Esophagus squamous epithelium (tissue), 5 donors: Measurements from ENCODE around the gene CACNA1H. TPM values are rescaled to one million over a fixed set of nuclear protein-coding genes. Genes with fewer than 3 reads are reported as not detected.

Source experiments
- DNase-seq: peaks from one replicate; lab custom pipeline; 2025; lab: John Stamatoyannopoulos, UW
- H3K27ac ChIP-seq, 4 donors: fragments of 200-600 bp; sonication (generic); one replicate each; pipeline ENCODE4 v1.5.1; 2016 to 2019; ENCODE audit warnings: mild to moderate bottlenecking in 1 of 4
- H3K27me3 ChIP-seq, 4 donors: fragments of 200-600 bp; sonication (generic); 1 replicate in 3 of 4; 2 replicates in 1 of 4; pipeline versions ENCODE4 v1.5.1 to v1.6.0; 2017 to 2021; ENCODE audit warnings: antibody characterized with exemption in 1 of 4
- H3K36me3 ChIP-seq, 3 donors: fragments of 200-600 bp; sonication (generic); one replicate each; pipeline ENCODE4 v1.5.1; 2016 to 2019
- H3K4me1 ChIP-seq, 3 donors: fragments of 200-600 bp; sonication (generic); one replicate each; pipeline ENCODE4 v1.5.1; 2017 to 2019
- H3K4me3 ChIP-seq, 4 donors: fragments of 200-600 bp; sonication (generic); 1 replicate in 3 of 4; 2 replicates in 1 of 4; pipeline ENCODE4 v1.5.1; 2016 to 2019; ENCODE audit warnings: mild to moderate bottlenecking in 2 of 4, moderate library complexity in 1 of 4
- H3K9me3 ChIP-seq, 3 donors: fragments of 200-600 bp; sonication (generic); one replicate each; pipeline ENCODE4 v1.5.1; 2016 to 2019
- CTCF ChIP-seq, 6 experiments: fragments of 450-650 bp in 4 of 6; fragments of 200-600 bp in 2 of 6; sonication (generic) in 2 of 6; IDR thresholded peaks; one replicate each; pipeline ENCODE4 v1.5.1; 2016 to 2019; ENCODE audit warnings: antibody characterized with exemption in 6 of 6, mild to moderate bottlenecking in 4 of 6, moderate library complexity in 4 of 6
- POLR2A ChIP-seq, 4 donors: fragments of 450-650 bp; IDR thresholded peaks; one replicate each; pipeline ENCODE4 v1.6.1; 2017; ENCODE audit warnings: antibody characterized with exemption in 4 of 4, mild to moderate bottlenecking in 4 of 4, moderate library complexity in 3 of 4
- WGBS, 2 donors: methylation state at CpG; one replicate each; pipeline ENCODE4 v1.1.5; 2018; 5-methylcytosine and 5-hydroxymethylcytosine counted together
- intact Hi-C: fragments of 100-400 bp; cut with DNase I; formaldehyde crosslinking; loops from one replicate; pipeline ENCODE4 v1.15.0; 2022
- total RNA-seq, 4 donors: library from RNA; depleted of rRNA; stranded (reverse); fragments of >200 nt; gene quantifications; one replicate each; pipeline ENCODE4 v1.1.0, GENCODE V29; 2016
- donor health status: DM: yes; HTN: yes; CAD: no.

The CACNA1H gene
- total RNA-seq, 4 donors from 2014 or later = 1.7 to 14.7 (median 5.6) TPM

GRCh38 chr16:1199347-1200013, 46.6 kb downstream of the CACNA1H start:
- H3K9me3 ChIP-seq = no peaks in the 10 kb centered on the region
- WGBS, 2 donors = 83% methylated on average over 8 of the region's 19 CpGs
- DNase-seq = no peak
- no peaks in the 10 kb centered on the region for H3K36me3 ChIP-seq
- H3K4me1 ChIP-seq = peaks cover 0 to 4% (median 0%) of the 10 kb centered on the region in 3 donors
- intact Hi-C loops = no loop called here
- H3K4me3 ChIP-seq = no peak overlapping the region
- TF ChIP-seq POLR2A (IDR thresholded peaks at IDR 0.05) (no peak), CTCF (IDR thresholded peaks at IDR 0.05) (no peak)
- no peak overlapping the region for H3K27ac ChIP-seq
- H3K27me3 ChIP-seq = peaks cover 0 to 12% (median 0%) of the 10 kb centered on the region in 4 donors

GRCh38 chr16:1200014-1200627, 47.2 kb downstream of the CACNA1H start:
- no peaks in the 10 kb centered on the region for H3K9me3 ChIP-seq
- H3K27ac ChIP-seq = no peak overlapping the region
- no peaks in the 10 kb centered on the region for H3K36me3 ChIP-seq
- DNase-seq = no peak
- H3K4me3 ChIP-seq = no peak overlapping the region
- WGBS, 2 donors = 88% methylated on average over 13 to 27 of the region's 38 CpGs
- TF ChIP-seq POLR2A (IDR thresholded peaks at IDR 0.05) (no peak), CTCF (IDR thresholded peaks at IDR 0.05) (no peak)
- H3K4me1 ChIP-seq = no peaks in the 10 kb centered on the region
- intact Hi-C loops = no loop called here
- peaks cover 0 to 9% (median 0%) of the 10 kb centered on the region in 4 donors for H3K27me3 ChIP-seq

- TF ChIP-seq POLR2A (IDR thresholded peaks at IDR 0.05) = no peak
- Histone ChIP-seq H3K27me3 (peaks cover 0 to 14% (median 0%) of the 10 kb centered on the region in 4 donors), H3K36me3 (no peaks in the 10 kb centered on the region), H3K4me1 (no peaks in the 10 kb centered on the region), H3K27ac (no peak overlapping the region), H3K4me3 (no peak overlapping the region), H3K9me3 (no peaks in the 10 kb centered on the region)
- intact Hi-C loops = no loop called here
- 78 to 80% methylated on average over 7 to 23 of the region's 25 CpGs for WGBS, 2 donors
- DNase-seq = no peak
Measured at GRCh38 chr16:1201444-1201843, 48.5 kb downstream of the CACNA1H start.

- Histone ChIP-seq H3K27me3 (peaks cover 0 to 14% (median 0%) of the 10 kb centered on the region in 4 donors), H3K36me3 (peaks cover 0 to 4% (median 0%) of the 10 kb centered on the region in 3 donors), H3K4me3 (no peak overlapping the region), H3K9me3 (no peaks in the 10 kb centered on the region), H3K4me1 (no peaks in the 10 kb centered on the region), H3K27ac (no peak overlapping the region)
- intact Hi-C loops = no loop called here
- 80% methylated on average over 1 of the region's 18 CpGs for WGBS, 2 donors
- no peak for DNase-seq
- TF ChIP-seq CTCF (IDR thresholded peaks at IDR 0.05) (no peak), POLR2A (IDR thresholded peaks at IDR 0.05) (no peak)
Measured at GRCh38 chr16:1202274-1202673, 49.4 kb downstream of the CACNA1H start.

- Histone ChIP-seq H3K36me3 (peaks cover 0 to 18% (median 0%) of the 10 kb centered on the region in 3 donors), H3K27ac (no peak overlapping the region), H3K4me1 (no peaks in the 10 kb centered on the region), H3K4me3 (no peak overlapping the region), H3K27me3 (peaks cover 0 to 14% (median 0%) of the 10 kb centered on the region in 4 donors), H3K9me3 (no peaks in the 10 kb centered on the region)
- intact Hi-C loops = no loop called here
- no peak for DNase-seq
- TF ChIP-seq CTCF (IDR thresholded peaks at IDR 0.05) (no peak), POLR2A (IDR thresholded peaks at IDR 0.05) (no peak)
- WGBS, 2 donors = 60% methylated on average over 1 of the region's 21 CpGs; no CpG with 5 or more reads in 1 of the 2 donors
Measured at GRCh38 chr16:1204933-1205332, 52.0 kb downstream of the CACNA1H start.
